GM18505 (cell line): Measurements from ENCODE around the gene GRK5.
A peak's percentile ranks its signal among the peaks of the same experiment; 100 is the strongest.

Experiments used
- ATAC-seq: cut with Tn5 transposase; IDR thresholded peaks from one replicate; pipeline ENCODE4 v1.9.1; 2021; ENCODE audit not compliant: unreplicated experiment
- POLR2A ChIP-seq: IDR thresholded peaks from 4 replicates; pipeline ENCODE4 v1.6.1; 2011; ENCODE audit warnings: borderline replicate concordance; ENCODE audit not compliant: insufficient read depth, insufficient read length; ENCODE audit errors: extremely low read depth

The GRK5 gene

DNA sequence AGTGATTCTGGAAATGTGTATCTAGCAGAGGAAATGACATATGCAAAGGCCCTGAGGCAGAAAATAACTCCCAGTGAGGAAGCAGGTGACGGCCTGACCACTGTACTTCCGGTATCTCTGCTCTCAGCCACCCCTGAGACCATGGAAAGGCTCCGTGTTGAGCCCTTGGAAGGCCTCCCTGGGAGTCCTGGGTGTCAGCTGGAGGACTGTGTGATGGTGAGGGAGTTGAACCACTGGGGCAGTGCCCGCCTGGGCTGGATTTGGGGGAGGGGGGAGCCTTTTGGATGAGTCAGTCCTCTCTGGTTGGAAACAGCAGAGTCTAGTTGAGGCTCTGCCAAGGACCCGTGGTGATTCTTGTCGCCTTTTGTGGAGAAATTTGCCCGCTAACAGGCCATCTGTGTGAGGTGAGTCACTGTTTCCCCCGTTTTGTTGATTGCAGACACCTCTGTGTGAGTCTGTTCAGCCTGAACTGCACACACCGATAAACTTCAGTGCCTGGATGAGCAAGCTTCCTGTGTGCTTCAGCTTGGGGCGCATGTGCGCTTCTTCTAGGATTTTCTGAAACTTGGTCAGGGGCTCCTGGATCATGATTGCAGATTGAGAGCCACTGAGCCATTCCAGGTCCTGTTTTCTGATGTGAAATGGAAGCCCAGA, 98.6 kb downstream of the GRK5 start:
- peak; percentile 71 for TF ChIP-seq POLR2A
- ATAC-seq, result peak; percentile 57

DNA sequence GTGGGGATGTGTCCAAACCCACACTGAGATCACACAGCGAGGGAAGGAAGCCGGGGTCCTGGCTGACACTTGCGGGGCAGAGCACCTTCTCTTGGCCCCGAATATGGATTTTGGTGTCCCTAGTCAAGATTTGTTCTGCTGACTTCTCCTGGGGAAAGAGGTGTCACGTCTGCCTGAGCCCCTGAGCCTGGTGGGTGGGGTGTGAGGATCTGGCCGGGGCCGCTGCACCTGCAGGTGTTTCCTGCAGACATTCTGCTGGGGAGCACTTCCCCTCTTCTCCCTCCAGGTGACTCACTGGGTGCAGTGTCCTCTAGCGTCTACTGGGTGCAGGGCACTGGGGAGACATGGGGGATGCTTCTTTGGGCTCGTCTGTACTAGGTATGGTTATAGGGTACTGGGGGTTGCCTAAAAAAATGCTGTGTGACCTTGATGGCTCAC, 99.2 kb downstream of the GRK5 start:
- TF ChIP-seq POLR2A, result peak; percentile 57
- peak; percentile 68 for ATAC-seq

- TF ChIP-seq POLR2A, result no peak
- ATAC-seq, result no peak
These were observed 99.6 kb downstream of the GRK5 start for GRCh38 chr10:119306986-119307392.

- no peak for TF ChIP-seq POLR2A
- ATAC-seq, result no peak
These were observed 100.7 kb downstream of the GRK5 start for GRCh38 chr10:119308089-119308488.

GRCh38 chr10:119308551-119309422, 101.4 kb downstream of the GRK5 start:
- ATAC-seq, result no peak
- TF ChIP-seq POLR2A, result no peak

- TF ChIP-seq POLR2A, result no peak
These were observed 102.0 kb downstream of the GRK5 start for GRCh38 chr10:119309423-119309770.

DNA sequence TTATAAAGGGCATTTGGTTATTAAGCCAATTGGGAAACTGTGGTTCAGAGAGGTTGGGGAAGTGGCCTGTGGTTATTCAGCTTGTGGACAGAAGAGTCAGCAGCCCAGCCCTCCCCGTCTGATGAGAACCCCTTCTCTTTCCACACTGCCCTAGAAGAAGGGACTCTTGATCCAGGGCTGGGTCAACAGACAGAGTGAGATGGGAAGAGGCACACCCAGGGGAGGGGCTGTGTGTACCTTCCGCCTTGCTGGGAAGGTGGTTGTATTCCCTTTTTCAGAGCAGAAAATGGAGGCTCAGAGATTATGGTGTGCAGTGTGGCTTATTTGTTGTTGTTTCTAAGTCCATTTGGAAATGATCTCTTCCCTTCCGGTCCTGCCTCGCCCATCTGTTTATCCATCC, 103.4 kb downstream of the GRK5 start:
- no peak for TF ChIP-seq POLR2A
- ATAC-seq, result no peak

More at GRCh38 chr10:119309423-119309770, 102.0 kb downstream of the GRK5 start:
- ATAC-seq, result no peak

DNA sequence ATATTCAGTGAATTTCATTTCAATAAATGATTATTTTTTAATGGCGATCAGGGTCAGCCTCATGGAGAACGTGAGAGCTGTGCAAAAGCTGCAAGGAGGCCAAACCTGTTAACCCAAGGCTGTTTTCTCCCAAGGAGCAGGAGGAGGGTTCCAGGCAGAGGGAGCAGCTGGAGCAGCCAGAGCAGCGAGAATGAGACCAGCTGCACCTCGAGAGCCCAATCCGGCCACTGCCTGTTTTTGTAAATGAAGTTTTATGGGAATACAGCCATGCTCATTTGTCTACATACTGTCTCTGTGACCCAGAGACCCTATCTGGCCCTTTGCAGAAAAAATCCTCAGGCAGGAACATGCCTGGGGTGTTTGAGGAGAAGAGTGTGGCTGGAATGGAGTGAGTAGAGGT, 104.9 kb downstream of the GRK5 start:
- TF ChIP-seq POLR2A, result no peak
- ATAC-seq, result no peak

DNA sequence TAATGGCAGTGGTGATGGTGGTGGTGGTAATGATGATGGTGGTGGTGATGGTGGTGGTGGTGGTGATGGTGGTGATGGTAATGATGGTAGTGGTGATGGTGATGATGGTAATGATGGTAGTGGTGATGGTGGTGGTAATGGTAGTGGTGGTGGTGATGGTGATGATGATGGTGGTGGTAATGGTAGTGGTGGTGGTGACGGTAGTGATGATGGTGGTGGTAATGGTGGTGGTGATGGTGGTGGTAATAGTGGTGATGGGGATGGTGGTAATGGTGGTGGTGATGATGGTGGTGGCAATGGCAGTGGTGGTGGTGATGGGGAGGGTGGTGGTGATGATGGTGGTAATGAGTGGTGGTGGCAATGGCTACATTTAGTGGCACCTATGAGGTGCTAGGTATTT, 105.7 kb downstream of the GRK5 start:
- no peak for TF ChIP-seq POLR2A
- ATAC-seq, result no peak

GRCh38 chr10:119313644-119314043, 106.3 kb downstream of the GRK5 start:
- TF ChIP-seq POLR2A, result no peak

DNA sequence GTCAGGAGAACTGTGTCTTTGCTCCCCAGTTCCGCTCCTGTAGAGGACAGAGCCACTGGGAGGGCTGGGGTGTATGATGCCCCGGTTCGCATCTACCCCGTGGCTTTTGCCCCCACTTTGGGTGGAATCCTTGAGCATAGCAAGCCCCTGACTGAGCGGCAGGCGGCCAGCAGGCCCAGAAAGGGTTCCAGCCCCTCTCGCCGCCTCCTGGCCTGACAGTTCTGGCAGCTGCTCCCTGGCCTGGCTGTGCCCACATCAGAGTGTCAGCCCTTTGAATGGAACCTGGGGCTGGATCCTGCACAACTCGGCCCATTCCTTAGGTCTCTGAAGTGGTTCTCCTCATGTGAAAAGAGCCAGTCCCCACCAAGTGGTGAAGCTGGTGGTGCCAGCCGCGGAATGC, 106.7 kb downstream of the GRK5 start:
- no peak for TF ChIP-seq POLR2A
- no peak for ATAC-seq

More at GRCh38 chr10:119313644-119314043, 106.3 kb downstream of the GRK5 start:
- peak; percentile 84 for ATAC-seq

DNA sequence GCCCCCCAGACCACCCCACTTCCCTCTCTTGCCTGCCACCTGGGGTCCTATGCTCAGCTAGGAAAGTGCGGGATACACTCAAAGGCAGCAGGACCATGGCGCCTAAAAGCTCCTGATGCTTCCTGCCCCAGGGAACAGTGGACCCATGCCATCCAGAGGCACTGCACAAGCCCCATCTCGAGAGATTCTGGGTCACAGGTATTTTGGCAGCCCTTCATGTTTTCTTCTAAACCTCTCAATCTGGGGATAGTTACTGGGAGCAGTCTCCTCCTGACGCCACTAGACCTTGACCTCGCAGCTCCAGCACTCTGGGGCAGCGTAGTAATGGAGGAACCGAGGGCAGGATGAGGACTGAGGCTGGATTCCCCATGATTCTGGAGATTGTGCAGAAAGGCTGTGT, 107.1 kb downstream of the GRK5 start:
- no peak for TF ChIP-seq POLR2A
- no peak for ATAC-seq

DNA sequence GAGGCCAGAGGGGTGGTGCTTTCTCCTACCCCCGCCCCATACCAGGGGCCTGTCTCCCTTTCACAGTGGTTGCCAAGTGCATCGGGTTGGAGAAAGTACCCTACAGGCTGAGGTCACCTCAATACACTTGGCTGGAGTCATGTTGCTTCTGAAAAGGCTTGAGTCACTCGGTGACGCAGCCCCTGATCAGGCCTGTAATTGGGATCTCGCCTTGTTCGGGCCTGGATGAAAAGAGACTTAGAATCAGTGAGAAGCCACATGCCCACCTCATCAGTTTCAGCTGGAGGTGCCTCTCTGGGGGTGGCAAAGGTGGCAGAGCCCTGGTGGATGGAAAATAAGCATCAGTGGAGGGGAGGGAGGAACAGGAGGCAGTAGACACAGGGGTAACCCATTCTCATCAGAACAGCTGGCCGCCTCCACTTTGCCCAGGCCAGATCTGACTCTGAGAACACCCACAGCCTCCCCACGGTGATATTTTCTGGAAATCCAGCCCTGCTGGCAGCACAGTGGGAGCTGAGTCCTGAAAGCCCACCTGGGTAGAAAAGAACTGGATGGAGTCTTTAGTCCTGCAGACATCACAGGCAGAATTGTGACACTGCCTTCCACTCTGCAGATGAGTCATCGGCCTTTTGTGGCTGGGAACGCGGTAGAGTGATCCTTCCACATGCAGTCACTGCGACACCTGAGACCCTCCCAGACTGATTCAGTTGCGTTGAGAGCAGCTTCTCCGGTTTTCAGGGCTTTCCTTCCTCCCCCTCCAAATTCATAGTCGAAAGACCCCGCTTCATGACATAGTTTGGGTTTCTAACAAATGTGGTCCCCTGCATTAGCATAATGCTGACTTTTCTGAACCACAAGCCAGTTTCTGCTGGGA, 108.0 kb downstream of the GRK5 start:
- ATAC-seq, result peak; percentile 38
- peak; percentile 12 for TF ChIP-seq POLR2A
